ENCODE data around the gene GPHN.

The GPHN gene

GRCh38 chr14:66628636-66629035 lies 120.7 kb downstream of the GPHN start:
- no peak for TF ChIP-seq CTCF (conservative IDR thresholded peaks at IDR 0.05; ENCODE audit: control insufficient read depth, insufficient read depth, low read depth, low read length)
- no peak overlapping the region for H3K4me3 ChIP-seq (ENCODE audit: control insufficient read depth, low read depth, low read length)
- DNase-seq (ENCODE audit: low read depth): peak; percentile 23

GRCh38 chr14:66629499-66629898 lies 121.6 kb downstream of the GPHN start:
- H3K4me3 ChIP-seq (ENCODE audit: control insufficient read depth, low read depth, low read length): no peak overlapping the region
- no peak for TF ChIP-seq CTCF (conservative IDR thresholded peaks at IDR 0.05; ENCODE audit: control insufficient read depth, insufficient read depth, low read depth, low read length)

GRCh38 chr14:66634876-66635275 lies 126.9 kb downstream of the GPHN start:
- no peak for DNase-seq (ENCODE audit: low read depth)
- TF ChIP-seq CTCF (conservative IDR thresholded peaks at IDR 0.05; ENCODE audit: control insufficient read depth, insufficient read depth, low read depth, low read length): no peak
- no peak overlapping the region for H3K4me3 ChIP-seq (ENCODE audit: control insufficient read depth, low read depth, low read length)

More at GRCh38 chr14:66629499-66629898, 121.6 kb downstream of the GPHN start:
- no peak for DNase-seq (ENCODE audit: low read depth)

GRCh38 chr14:66635435-66635834 lies 127.5 kb downstream of the GPHN start:
- no peak for DNase-seq (ENCODE audit: low read depth)
- TF ChIP-seq CTCF (conservative IDR thresholded peaks at IDR 0.05; ENCODE audit: control insufficient read depth, insufficient read depth, low read depth, low read length): no peak

GRCh38 chr14:66636240-66636639 lies 128.3 kb downstream of the GPHN start:
- DNase-seq (ENCODE audit: low read depth): no peak
- H3K4me3 ChIP-seq (ENCODE audit: control insufficient read depth, low read depth, low read length): no peak overlapping the region
- no peak for TF ChIP-seq CTCF (conservative IDR thresholded peaks at IDR 0.05; ENCODE audit: control insufficient read depth, insufficient read depth, low read depth, low read length)

More at GRCh38 chr14:66635435-66635834, 127.5 kb downstream of the GPHN start:
- no peak overlapping the region for H3K4me3 ChIP-seq (ENCODE audit: control insufficient read depth, low read depth, low read length)

- no peak for TF ChIP-seq CTCF (conservative IDR thresholded peaks at IDR 0.05; ENCODE audit: control insufficient read depth, insufficient read depth, low read depth, low read length)
- no peak overlapping the region for H3K4me3 ChIP-seq (ENCODE audit: control insufficient read depth, low read depth, low read length)
- peak; percentile 72 for DNase-seq (ENCODE audit: low read depth)
These were observed 130.7 kb downstream of the GPHN start for GRCh38 chr14:66638689-66639088.
